IPS-20b (cell line): ENCODE results near the gene TM9SF2.

Experiments used
- H3K27ac ChIP-seq: one replicate; pipeline ENCODE4 v1.5.1; 2013; ENCODE audit warnings: low read length
- H3K27me3 ChIP-seq: 2 replicates; pipeline ENCODE4 v1.6.1; 2013; ENCODE audit warnings: mild to moderate bottlenecking, low read length, inconsistent platforms; ENCODE audit not compliant: insufficient read depth
- H3K36me3 ChIP-seq: 2 replicates; pipeline ENCODE4 v1.6.1; 2013; ENCODE audit warnings: low read depth, mild to moderate bottlenecking, inconsistent platforms, low read length, moderate library complexity; ENCODE audit not compliant: insufficient read depth
- H3K4me1 ChIP-seq: 2 replicates; pipeline ENCODE4 v1.6.1; 2013; ENCODE audit warnings: mild to moderate bottlenecking, control low read depth, inconsistent platforms, low read length, moderate library complexity; ENCODE audit not compliant: insufficient read depth
- H3K4me3 ChIP-seq: 2 replicates; pipeline ENCODE4 v1.5.1; 2013; ENCODE audit warnings: mild to moderate bottlenecking, low read length, inconsistent platforms
- H3K9ac ChIP-seq: 2 replicates; pipeline ENCODE4 v1.6.1; 2013; ENCODE audit warnings: low read depth, mild to moderate bottlenecking, inconsistent platforms, low read length, moderate library complexity
- H3K9me3 ChIP-seq: 2 replicates; pipeline ENCODE4 v1.6.1; 2013; ENCODE audit warnings: mild to moderate bottlenecking, low read depth, low read length, inconsistent platforms; ENCODE audit not compliant: insufficient read depth

Gene TM9SF2

DNA sequence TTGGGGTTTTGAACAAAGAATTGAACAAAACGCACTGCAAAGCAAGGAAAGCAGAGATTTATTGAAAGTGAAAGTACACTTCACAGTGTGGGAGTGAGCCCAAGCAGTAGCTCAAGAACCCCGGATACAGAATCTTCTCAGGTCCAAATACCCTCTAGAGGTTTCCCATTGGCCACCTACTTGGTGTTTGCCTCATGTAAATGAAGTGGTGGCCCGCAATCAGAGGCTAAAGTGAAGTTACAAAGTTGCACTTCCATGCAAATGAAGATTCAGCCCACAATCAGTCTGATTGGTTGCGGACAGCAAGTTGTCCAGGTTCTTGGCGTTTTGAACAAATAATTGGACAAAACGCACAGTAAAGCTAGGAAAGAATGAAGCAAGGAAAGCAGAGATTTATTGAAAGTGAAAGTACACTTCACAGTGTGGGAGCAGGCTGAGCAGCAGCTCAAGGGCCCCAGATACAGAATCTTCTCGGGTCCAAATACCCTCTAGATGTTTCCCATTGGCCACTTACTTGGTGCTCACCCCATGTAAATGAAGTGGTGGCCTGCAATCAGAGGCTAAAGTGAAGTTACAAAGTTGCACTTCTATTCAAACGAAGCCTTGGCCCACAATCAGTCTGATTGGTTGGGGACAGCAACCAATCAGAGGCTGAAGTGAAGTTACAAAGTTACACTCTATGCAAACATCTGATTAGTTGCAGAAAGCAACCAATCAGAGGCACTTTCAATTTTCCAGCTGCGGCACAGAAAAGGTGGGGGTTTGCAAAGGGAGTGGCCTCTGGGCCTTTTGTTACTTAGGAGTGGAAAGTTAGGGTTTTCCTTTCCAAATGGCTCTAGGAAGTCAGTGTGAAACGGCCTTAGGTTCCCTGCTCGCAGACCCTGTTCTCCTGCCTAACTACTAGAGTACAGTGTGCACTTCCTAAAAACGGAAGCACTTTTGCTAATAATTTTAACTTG, 4.8 kb upstream of the TM9SF2 start:
- no peak overlapping the region for H3K9ac ChIP-seq
- H3K36me3 ChIP-seq: no peaks in the 10 kb centered on the region
- H3K27me3 ChIP-seq: no peaks in the 10 kb centered on the region
- peaks cover 4% of the 10 kb centered on the region; the same call in 1 of the 2 replicates for H3K4me1 ChIP-seq
- no peak overlapping the region for H3K27ac ChIP-seq
- H3K9me3 ChIP-seq: no peaks in the 10 kb centered on the region; the same call in 1 of the 2 replicates
- H3K4me3 ChIP-seq: no peak overlapping the region

DNA sequence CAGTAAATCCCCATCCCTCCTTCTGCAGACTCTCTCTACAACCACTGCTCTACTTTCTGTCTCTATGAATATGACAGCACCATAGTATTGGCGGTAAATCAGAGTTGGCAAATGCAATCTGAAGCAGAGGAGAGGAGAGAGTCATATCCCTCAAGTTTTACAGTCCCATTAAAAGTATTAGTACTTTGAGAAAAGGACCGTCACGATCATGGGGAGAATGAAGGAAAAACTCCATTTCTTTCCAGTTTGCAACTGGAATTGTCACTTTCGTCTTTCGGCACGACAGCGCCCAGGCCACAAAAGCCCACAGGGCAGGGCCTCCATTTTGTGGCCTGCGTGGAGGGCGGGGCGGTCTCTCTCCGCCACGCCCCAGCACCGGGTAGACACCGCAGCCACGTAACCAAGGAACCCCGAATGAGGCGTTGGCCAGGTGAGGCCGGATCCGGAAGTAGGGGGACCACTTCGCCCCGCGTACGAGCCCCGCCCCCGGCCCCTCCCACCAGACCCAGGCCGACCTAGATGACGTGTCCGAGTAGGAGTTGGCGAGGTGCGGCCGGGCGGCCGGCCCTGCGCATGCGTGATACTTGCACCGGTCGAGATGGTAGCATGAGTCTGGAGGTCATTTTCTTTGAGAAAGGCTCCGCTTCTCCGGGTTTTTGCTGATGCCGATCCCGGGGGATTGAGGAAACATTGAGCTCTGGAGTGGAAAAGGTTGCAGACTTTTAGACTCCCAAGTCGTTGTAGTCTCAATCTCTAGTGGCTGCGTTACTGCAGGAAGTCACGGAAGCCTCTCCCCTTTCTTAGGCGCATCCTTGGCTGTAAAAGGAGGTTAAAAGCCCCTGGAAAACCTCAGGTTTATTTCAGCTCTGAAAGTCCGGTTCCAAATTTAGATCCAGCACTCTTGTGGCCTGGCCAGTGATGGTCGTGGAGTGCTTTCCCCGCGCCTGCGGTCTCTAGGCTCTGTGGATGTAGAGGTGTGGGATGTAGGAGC, 2.8 kb upstream of the TM9SF2 start:
- Histone ChIP-seq H3K9ac (peak overlapping the region; percentile 85), H3K27ac (peak overlapping the region; percentile 49), H3K9me3 (no peaks in the 10 kb centered on the region; the same call in 1 of the 2 replicates), H3K36me3 (no peaks in the 10 kb centered on the region), H3K27me3 (no peaks in the 10 kb centered on the region), H3K4me3 (peak overlapping the region; percentile 81), H3K4me1 (peaks cover 11% of the 10 kb centered on the region; the same call in 1 of the 2 replicates)

DNA sequence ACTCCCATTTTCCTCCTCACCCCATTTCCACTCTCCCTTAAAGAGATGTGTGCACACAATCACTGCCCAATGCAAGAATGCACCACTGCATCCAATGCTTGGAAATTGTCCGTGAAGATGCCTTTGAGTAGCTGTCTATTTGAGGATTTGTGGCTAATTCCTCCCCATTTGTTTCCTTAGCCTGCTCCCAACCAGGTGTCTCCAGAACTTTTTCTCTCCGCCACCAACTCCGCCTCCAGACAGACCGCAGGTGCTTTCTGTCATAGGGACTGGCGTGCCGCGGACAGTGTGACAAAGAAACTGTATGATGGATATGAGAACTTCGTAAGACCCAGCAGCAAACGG, 461 bp upstream of the TM9SF2 start:
- Histone ChIP-seq H3K4me1 (peaks cover 11% of the 10 kb centered on the region; the same call in 1 of the 2 replicates), H3K27ac (peak overlapping the region; percentile 63), H3K4me3 (peak overlapping the region; percentile 86), H3K9me3 (no peaks in the 10 kb centered on the region), H3K9ac (peak overlapping the region; percentile 88), H3K36me3 (no peaks in the 10 kb centered on the region), H3K27me3 (no peaks in the 10 kb centered on the region)

DNA sequence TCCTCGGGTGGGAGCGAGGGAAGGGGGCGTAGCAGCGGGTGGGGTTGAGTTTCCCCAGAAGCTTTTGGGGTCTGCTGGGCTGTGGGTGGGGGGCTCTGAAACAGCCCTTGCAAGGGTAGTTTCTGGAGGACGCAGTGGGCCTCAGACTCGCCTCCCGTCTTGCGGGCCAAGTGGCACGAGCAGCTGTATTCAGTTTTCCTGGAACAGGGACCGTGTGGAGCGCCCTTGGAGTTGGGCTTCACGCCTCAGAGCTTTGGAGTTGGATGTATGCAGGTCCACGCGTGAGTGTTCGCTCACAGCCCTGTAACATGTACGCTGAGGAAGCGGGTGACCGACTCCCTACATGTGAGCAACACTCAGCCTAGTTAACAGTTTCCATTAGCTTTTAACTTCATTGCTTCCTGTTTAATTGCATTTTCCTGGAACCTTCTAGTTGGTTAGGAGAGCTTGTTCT, 603 bp downstream of the TM9SF2 start:
- Histone ChIP-seq H3K27ac (no peak overlapping the region), H3K36me3 (0 out of 2 replicates have a peak, but pooled peaks cover 5% of the 10 kb centered on the region), H3K27me3 (no peaks in the 10 kb centered on the region), H3K4me1 (peaks cover 11% of the 10 kb centered on the region; the same call in 1 of the 2 replicates), H3K4me3 (peak overlapping the region; percentile 86), H3K9ac (peak overlapping the region; percentile 92), H3K9me3 (no peaks in the 10 kb centered on the region)

DNA sequence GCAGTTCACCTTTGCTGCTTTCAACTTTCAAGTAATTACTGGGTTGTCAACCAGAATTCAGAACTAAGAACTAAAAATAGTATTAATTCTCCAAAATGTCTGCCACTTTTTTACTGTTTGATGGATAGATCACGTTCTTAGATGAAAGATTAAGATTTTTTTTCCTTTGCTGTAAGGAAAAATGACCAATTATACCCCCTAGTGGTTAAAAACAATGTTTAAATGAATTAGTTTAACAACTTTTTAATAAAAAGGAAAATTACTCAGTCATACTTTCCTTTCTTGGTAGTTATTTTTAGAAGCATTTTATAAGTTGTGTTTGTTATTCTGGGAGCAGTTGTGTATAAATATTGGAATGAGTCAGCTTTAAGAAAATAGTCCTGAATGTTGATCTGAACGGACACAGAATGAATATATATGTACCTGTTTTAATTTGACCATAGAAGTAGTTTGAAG, 4.6 kb downstream of the TM9SF2 start:
- peaks cover 6% of the 10 kb centered on the region; the same call in 1 of the 2 replicates for H3K4me1 ChIP-seq
- H3K36me3 ChIP-seq: peaks cover 36% of the 10 kb centered on the region
- H3K4me3 ChIP-seq: no peak overlapping the region
- peaks cover 24% of the 10 kb centered on the region for H3K9me3 ChIP-seq
- H3K9ac ChIP-seq: no peak overlapping the region
- H3K27ac ChIP-seq: no peak overlapping the region
- H3K27me3 ChIP-seq: no peaks in the 10 kb centered on the region

DNA sequence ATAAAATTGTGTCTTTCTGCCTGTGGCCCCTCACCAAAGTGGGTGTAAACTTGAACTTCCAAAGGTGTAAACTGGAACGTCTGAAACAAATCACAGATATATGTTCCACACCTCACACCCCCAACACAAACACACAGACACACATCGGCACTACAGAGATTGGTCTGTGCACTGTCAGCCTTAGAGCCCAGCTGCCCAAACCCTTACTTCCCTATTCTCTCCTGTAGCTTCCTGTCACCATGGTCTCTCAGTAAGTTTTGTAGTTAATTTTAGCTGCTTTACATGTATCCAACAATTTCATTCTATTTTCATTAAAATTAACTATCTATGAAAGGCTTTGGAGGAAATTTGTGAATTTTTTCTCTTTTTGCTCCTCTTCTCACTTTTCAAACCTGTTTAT, 5.4 kb downstream of the TM9SF2 start:
- H3K4me1 ChIP-seq: peaks cover 6% of the 10 kb centered on the region; the same call in 1 of the 2 replicates
- no peak overlapping the region for H3K9ac ChIP-seq
- no peak overlapping the region for H3K4me3 ChIP-seq
- H3K27ac ChIP-seq: no peak overlapping the region
- H3K9me3 ChIP-seq: peaks cover 24% of the 10 kb centered on the region
- H3K36me3 ChIP-seq: peaks cover 36% of the 10 kb centered on the region
- no peaks in the 10 kb centered on the region for H3K27me3 ChIP-seq

DNA sequence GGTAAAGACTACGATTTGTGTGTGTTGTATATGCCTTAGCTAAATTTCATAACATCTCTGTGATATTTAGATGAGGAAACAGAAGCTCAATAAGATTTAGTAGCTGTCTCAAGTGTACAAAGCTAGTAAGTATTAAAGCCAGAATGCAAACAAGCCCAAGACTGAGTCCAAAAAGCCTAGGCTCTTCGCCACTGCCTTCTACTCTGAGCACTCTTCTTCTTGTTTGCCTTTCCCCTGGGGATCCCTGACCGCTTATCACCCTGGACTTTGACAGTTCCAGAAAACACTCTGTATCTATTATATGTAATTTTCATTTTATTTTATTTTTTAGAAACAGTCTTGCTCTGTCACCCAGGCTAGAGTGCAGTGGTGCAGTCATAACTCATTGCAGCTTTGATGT, 5.8 kb downstream of the TM9SF2 start:
- Histone ChIP-seq H3K27me3 (no peaks in the 10 kb centered on the region), H3K9ac (no peak overlapping the region), H3K27ac (no peak overlapping the region), H3K4me1 (peaks cover 6% of the 10 kb centered on the region; the same call in 1 of the 2 replicates), H3K4me3 (no peak overlapping the region), H3K9me3 (peaks cover 24% of the 10 kb centered on the region), H3K36me3 (peaks cover 36% of the 10 kb centered on the region)

DNA sequence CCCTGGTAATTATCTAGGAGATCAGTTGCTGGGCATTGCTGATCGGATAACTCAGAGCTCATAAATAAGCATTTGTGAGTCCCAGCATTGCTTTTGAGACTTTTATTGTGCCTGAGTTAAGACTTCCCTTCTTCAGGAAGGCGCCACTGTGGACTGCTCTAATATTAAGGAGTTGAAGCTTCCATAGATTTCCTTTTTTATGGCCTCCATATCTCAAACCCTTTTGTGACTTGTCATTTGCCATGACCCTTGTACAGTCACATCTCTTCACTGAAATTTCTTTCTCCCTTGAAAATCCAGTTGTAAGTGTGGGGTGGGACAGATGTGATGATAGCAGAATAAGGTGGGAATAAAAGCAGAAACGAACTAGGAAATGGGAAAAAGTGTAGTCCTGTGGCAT, 6.3 kb downstream of the TM9SF2 start:
- Histone ChIP-seq H3K9me3 (peaks cover 24% of the 10 kb centered on the region), H3K4me1 (peaks cover 4% of the 10 kb centered on the region; the same call in 1 of the 2 replicates), H3K27ac (no peak overlapping the region), H3K4me3 (no peak overlapping the region), H3K36me3 (peaks cover 36% of the 10 kb centered on the region), H3K27me3 (no peaks in the 10 kb centered on the region), H3K9ac (no peak overlapping the region)

DNA sequence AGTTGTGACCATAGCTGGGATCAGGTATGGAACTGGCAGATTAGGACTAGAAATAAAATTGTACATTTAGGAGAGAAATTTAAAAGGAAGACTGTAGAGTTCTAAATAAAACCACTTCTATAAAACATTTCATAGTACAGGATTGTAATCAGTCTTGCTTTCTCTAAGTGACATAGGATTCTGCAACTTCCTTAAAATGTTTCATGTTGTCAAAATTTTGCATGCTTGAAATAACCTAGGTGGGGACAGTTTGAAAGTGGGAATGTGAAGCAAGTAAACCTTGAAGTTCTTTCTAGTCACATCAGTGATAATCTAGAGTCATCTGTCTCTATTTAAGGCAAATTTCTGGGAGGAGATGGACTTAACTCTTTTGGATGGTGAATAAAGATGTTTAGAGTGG, 6.7 kb downstream of the TM9SF2 start:
- Histone ChIP-seq H3K27ac (no peak overlapping the region), H3K27me3 (no peaks in the 10 kb centered on the region), H3K4me3 (no peak overlapping the region), H3K36me3 (peaks cover 36% of the 10 kb centered on the region), H3K9me3 (peaks cover 24% of the 10 kb centered on the region), H3K9ac (no peak overlapping the region), H3K4me1 (no peaks in the 10 kb centered on the region)

DNA sequence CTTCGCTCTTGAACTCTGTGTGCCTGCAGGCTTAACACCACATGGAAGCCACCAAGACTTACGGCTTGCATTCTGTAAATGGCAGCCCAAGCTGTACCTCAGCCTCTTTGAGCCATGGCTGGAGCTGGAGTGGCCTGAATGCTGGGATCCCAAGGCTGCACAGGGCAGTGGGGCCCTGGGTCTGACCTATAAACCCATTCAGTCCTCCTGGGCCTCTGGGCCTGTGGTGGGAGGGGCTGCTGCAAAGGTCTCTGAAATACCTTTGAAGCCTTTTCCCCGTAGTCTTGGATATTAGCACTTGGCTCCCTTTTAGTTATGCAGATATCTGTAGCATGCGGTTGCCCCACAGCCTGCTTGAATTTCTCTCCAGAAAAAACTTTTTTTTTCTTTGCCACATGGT, 8.2 kb downstream of the TM9SF2 start:
- H3K4me3 ChIP-seq: no peak overlapping the region
- H3K27me3 ChIP-seq: no peaks in the 10 kb centered on the region
- H3K27ac ChIP-seq: no peak overlapping the region
- H3K9me3 ChIP-seq: peaks cover 24% of the 10 kb centered on the region
- H3K9ac ChIP-seq: no peak overlapping the region
- peaks cover 36% of the 10 kb centered on the region for H3K36me3 ChIP-seq
- no peaks in the 10 kb centered on the region for H3K4me1 ChIP-seq

DNA sequence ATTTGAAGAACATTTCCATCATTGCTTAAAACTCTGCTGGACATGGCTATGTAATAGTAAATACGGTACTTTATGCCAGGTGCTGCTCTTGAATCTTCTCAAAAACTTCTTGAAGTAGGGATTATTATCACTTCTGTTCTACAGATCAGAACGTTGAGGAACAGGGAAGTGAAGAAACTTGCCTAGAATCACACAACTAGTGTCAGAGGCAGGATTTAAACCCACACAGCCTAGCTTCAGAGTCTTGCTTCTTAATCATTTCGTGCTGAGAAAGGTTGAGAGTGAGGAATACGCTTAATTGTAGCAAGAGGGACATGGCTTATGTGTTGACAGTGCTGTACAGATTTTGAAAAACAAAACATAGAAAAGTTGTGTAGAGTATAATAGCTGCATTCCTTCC, 13.5 kb downstream of the TM9SF2 start:
- no peaks in the 10 kb centered on the region for H3K4me1 ChIP-seq
- H3K9me3 ChIP-seq: peaks cover 2% of the 10 kb centered on the region; the same call in 1 of the 2 replicates
- H3K4me3 ChIP-seq: no peak overlapping the region
- H3K27me3 ChIP-seq: no peaks in the 10 kb centered on the region
- no peak overlapping the region for H3K27ac ChIP-seq
- no peak overlapping the region for H3K9ac ChIP-seq
- H3K36me3 ChIP-seq: peaks cover 29% of the 10 kb centered on the region; the same call in 1 of the 2 replicates
